Testis (tissue), 2 donors: ENCODE results near the gene NOD2.

Experiments
- CTCF ChIP-seq, 3 experiments: fragments of 450-650 bp in 2 of 3; fragments of 200-600 bp in 1 of 3; sonication (generic) in 1 of 3; IDR thresholded peaks; one replicate each; pipeline ENCODE4 v1.5.1; 2016 to 2019; ENCODE audit warnings: antibody characterized with exemption in 3 of 3, mild to moderate bottlenecking in 2 of 3, moderate library complexity in 1 of 3
- POLR2A ChIP-seq: fragments of 450-650 bp; IDR thresholded peaks from one replicate; pipeline ENCODE4 v1.6.1; 2017; ENCODE audit warnings: antibody characterized with exemption, mild to moderate bottlenecking, moderate library complexity

DNA sequence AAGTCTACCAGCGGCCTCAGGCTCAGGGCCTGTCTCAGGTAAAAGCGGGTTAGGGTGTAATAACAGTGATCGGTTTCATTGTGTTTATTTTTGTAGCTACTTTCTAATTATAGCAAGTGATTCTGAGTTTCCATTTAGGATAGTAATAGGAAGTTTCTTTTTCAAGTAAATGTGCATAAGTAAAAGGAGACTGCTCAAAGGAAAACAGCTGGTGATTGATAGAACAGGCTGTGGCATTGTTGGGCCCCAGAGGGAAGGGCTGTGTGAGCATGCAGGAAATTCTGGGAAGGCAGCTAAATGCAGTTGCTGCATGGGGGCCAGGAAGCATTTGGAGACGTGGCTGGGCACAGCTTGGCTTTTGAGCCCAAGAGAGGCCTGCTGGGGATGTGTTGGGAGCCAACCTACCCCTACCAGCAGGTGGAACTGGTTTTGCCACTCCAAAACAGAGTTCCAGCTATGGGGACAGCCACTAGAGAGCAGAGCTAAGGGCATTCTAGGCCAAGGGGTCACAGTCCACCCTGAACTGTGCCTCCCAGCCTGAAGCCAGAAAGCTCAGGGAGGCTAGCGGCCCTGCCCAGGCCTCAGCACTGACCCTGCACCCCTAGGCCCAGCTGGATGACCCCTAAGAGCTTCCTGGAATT, 24.9 kb upstream of the NOD2 start:
- no peak for TF ChIP-seq CTCF (IDR thresholded peaks at IDR 0.05)
- TF ChIP-seq POLR2A: no peak
